ENCODE results near the gene DDX27.

GRCh38 chr20:49267327-49267726, 48.1 kb downstream of the DDX27 start:
- no peak for TF ChIP-seq POLR2A (IDR thresholded peaks at IDR 0.05)
- no peak for TF ChIP-seq CTCF (IDR thresholded peaks at IDR 0.05)
